ENCODE measurements around the gene TP53BP1.

TP53BP1 gene

DNA sequence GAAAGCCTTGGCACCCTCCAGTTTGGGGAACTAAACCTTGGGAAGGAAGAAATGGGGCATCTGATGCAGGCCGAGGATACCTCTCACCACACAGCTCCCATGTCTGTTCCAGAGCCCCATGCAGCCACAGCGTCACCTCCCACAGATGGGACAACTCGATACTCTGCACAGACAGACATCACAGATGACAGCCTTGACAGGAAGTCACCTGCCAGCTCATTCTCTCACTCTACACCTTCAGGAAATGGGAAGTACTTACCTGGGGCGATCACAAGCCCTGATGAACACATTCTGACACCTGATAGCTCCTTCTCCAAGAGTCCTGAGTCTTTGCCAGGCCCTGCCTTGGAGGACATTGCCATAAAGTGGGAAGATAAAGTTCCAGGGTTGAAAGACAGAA, 32.2 kb upstream of the TP53BP1 start:
- DNase-seq (ENCODE audit: insufficient read length, low spot score) = no peak
- FAIRE-seq = no peak
- no peak for TF ChIP-seq POLR2A (IDR thresholded peaks at IDR 0.05; ENCODE audit: low read depth, low read length)

GRCh38 chr15:43524254-43524845, 31.4 kb upstream of the TP53BP1 start:
- FAIRE-seq (no peak), DNase-seq (ENCODE audit: insufficient read length, low spot score) (no peak)
- TF ChIP-seq POLR2A (IDR thresholded peaks at IDR 0.05; ENCODE audit: low read depth, low read length) = no peak

GRCh38 chr15:43523646-43524045, 30.7 kb upstream of the TP53BP1 start:
- FAIRE-seq (no peak), DNase-seq (ENCODE audit: insufficient read length, low spot score) (no peak)
- no peak for TF ChIP-seq POLR2A (IDR thresholded peaks at IDR 0.05; ENCODE audit: low read depth, low read length)

GRCh38 chr15:43522247-43522646, 29.3 kb upstream of the TP53BP1 start:
- no peak for DNase-seq (ENCODE audit: insufficient read length, low spot score)
- no peak for TF ChIP-seq POLR2A (IDR thresholded peaks at IDR 0.05; ENCODE audit: low read depth, low read length)
- FAIRE-seq = no peak

GRCh38 chr15:43521419-43521818, 28.5 kb upstream of the TP53BP1 start:
- no peak for TF ChIP-seq POLR2A (IDR thresholded peaks at IDR 0.05; ENCODE audit: low read depth, low read length)
- DNase-seq (ENCODE audit: insufficient read length, low spot score) (no peak), FAIRE-seq (no peak)

DNA sequence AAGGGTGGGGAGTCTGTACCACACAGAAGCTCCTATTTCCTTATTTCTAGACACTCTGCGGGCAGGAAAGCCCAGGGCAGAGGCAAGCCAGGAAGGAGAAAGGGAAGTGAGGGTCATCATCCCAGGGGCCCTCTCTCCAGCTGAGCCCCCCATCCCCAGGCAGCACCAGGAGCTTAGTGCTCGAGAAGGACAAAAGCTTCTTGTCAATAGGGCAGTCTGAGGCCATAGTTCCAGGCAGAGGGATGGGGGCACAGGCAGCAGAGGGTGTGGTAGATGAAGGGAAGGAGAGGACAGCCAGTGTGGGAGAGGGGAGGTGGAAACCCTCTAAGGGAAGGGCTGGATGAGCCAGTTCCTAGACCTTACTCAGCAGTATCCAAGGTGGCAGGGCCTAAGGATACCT, 27.2 kb upstream of the TP53BP1 start:
- FAIRE-seq (no peak), DNase-seq (ENCODE audit: insufficient read length, low spot score) (no peak)
- TF ChIP-seq POLR2A (IDR thresholded peaks at IDR 0.05; ENCODE audit: low read depth, low read length) = no peak

GRCh38 chr15:43519196-43519595, 26.2 kb upstream of the TP53BP1 start:
- no peak for TF ChIP-seq POLR2A (IDR thresholded peaks at IDR 0.05; ENCODE audit: low read depth, low read length)
- DNase-seq (ENCODE audit: insufficient read length, low spot score) (no peak), FAIRE-seq (no peak)

- no peak for TF ChIP-seq POLR2A (IDR thresholded peaks at IDR 0.05; ENCODE audit: low read depth, low read length)
- FAIRE-seq = no peak
- no peak for DNase-seq (ENCODE audit: insufficient read length, low spot score)
Measured at GRCh38 chr15:43518197-43518761, 25.3 kb upstream of the TP53BP1 start.

- DNase-seq (ENCODE audit: insufficient read length, low spot score) (no peak), FAIRE-seq (no peak)
- no peak for TF ChIP-seq POLR2A (IDR thresholded peaks at IDR 0.05; ENCODE audit: low read depth, low read length)
Measured at GRCh38 chr15:43517354-43518196, 24.6 kb upstream of the TP53BP1 start, which contains the start of gene MAP1A. TSS of gene MAP1A (plus strand) at chr15:43517608. CDS start at chr15:43521474, 3,866 bp downstream.

GRCh38 chr15:43516801-43517353, 23.9 kb upstream of the TP53BP1 start:
- no peak for DNase-seq (ENCODE audit: insufficient read length, low spot score)
- no peak for TF ChIP-seq POLR2A (IDR thresholded peaks at IDR 0.05; ENCODE audit: low read depth, low read length)
- FAIRE-seq = no peak

GRCh38 chr15:43516185-43516584, 23.2 kb upstream of the TP53BP1 start:
- TF ChIP-seq POLR2A (IDR thresholded peaks at IDR 0.05; ENCODE audit: low read depth, low read length) = no peak
- DNase-seq (ENCODE audit: insufficient read length, low spot score) = no peak
- no peak for FAIRE-seq

- no peak for TF ChIP-seq POLR2A (IDR thresholded peaks at IDR 0.05; ENCODE audit: low read depth, low read length)
- FAIRE-seq (no peak), DNase-seq (ENCODE audit: insufficient read length, low spot score) (no peak)
Measured at GRCh38 chr15:43515741-43516140, 22.8 kb upstream of the TP53BP1 start.

- no peak for FAIRE-seq
Measured at GRCh38 chr15:43514241-43515057, 21.5 kb upstream of the TP53BP1 start.

GRCh38 chr15:43513550-43513949, 20.6 kb upstream of the TP53BP1 start:
- FAIRE-seq = no peak
- no peak for TF ChIP-seq POLR2A (IDR thresholded peaks at IDR 0.05; ENCODE audit: low read depth, low read length)
- no peak for DNase-seq (ENCODE audit: insufficient read length, low spot score)

More at GRCh38 chr15:43514241-43515057, 21.5 kb upstream of the TP53BP1 start:
- DNase-seq (ENCODE audit: insufficient read length, low spot score) = no peak
- TF ChIP-seq POLR2A (IDR thresholded peaks at IDR 0.05; ENCODE audit: low read depth, low read length) = no peak

All from H54 (cell line).